Cardiac muscle cell (in vitro differentiated cells and primary cell): ENCODE results near the gene ASPSCR1. TPM values are rescaled to one million over a fixed set of nuclear protein-coding genes. Genes with fewer than 3 reads are reported as not detected.

Source experiments
- DNase-seq, 2 donors: peaks; one replicate each; pipeline versions ENCODE4 v3.0.0 to v3.0.0-alpha.2; 2010 to 2017; ENCODE audit warnings: low read depth in 1 of 2, low spot score in 1 of 2
- H3K27ac ChIP-seq: fragments of 200-600 bp; sonication (generic); 2 replicates; pipeline ENCODE4 v1.5.1; 2016
- H3K27me3 ChIP-seq: fragments of 200-600 bp; sonication (generic); 2 replicates; pipeline ENCODE4 v1.6.0; 2016; ENCODE audit warnings: control low read depth
- H3K36me3 ChIP-seq: fragments of 200-600 bp; sonication (generic); 2 replicates; pipeline ENCODE4 v1.5.1; 2016; ENCODE audit warnings: control low read depth
- H3K4me1 ChIP-seq: fragments of 200-600 bp; sonication (generic); 2 replicates; pipeline ENCODE4 v1.8.1; 2017; ENCODE audit warnings: low read depth, mild to moderate bottlenecking, mixed run types
- H3K4me3 ChIP-seq: fragments of 200-600 bp; sonication (generic); 2 replicates; pipeline ENCODE4 v1.5.1; 2016; ENCODE audit warnings: mild to moderate bottlenecking
- H3K9me3 ChIP-seq: fragments of 200-600 bp; sonication (generic); 2 replicates; pipeline ENCODE4 v1.5.1; 2017; ENCODE audit warnings: low read depth, mild to moderate bottlenecking, control low read depth
- polyA plus RNA-seq: library from polyadenylated mRNA; unstranded; fragments of >200 nt; fragmentation: Nextera tagmentation; extraction: Ambion mirVana; gene quantifications from 2 replicates; pipeline ENCODE4 v1.2.1, GENCODE V29; 2016
- total RNA-seq: library from RNA; depleted of rRNA; stranded (reverse); fragments of >200 nt; gene quantifications from 2 replicates; pipeline ENCODE4 v1.2.3, GENCODE V29; 2016
- TF ChIP-seq, protein P1 (sequence below): IDR thresholded peaks from 2 replicates; pipeline ENCODE4 v1.5.1; 2012; ENCODE audit warnings: low read depth, mild to moderate bottlenecking, low read length

Gene ASPSCR1
- total and polyA plus RNA-seq, 2 experiments from 2014 or later: 48.5 to 74.0 TPM

DNA sequence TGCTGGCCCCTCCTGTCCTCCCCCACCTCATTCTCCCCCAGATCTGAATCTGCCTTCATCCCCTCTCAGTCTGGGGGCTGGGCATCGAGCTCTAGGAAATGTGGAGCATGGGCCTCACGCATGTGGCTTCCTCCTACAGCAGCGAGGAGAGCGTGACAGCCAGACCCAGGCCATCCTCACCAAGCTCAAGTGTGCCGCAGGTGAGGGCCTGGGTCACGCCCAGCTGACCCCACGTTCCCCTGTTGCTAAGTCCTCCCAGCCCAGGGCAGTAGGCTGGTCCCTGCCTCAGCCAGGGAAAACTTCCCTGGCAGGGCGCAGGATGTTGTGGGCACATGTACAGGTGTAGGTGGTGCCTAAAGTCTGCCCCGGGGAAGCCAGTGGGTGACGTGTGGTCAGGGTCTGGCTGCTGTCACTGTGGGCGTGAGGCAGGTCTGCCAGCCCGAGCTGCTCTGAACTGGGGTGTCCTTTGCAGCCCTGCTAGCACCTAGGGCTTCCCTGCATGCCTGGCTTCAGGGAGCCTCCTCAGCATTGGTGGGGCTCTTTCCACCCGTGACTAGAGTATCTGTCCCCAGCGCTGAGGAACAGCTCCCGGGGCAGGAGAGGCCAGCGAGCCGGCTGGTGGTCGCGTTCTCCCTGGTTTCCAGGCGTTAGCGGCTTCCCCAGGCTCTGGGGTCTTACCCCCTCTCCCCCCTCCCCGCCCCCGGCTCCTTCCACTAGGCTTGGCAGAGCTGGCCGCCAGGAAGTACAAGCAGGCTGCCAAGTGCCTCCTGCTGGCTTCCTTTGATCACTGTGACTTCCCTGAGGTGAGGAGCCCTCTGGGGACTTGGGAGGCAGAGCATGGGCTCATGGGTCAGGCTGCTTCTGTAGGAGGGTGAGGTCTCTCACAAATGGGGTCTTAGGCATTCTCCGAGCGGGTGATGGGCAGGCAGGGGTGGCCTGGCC, 77.9 kb downstream of the ASPSCR1 start:
- Histone ChIP-seq H3K27ac (no peak overlapping the region), H3K27me3 (no peaks in the 10 kb centered on the region), H3K4me1 (peaks cover 4% of the 10 kb centered on the region), H3K36me3 (peaks cover 22% of the 10 kb centered on the region), H3K4me3 (no peak overlapping the region), H3K9me3 (no peaks in the 10 kb centered on the region)
- DNase-seq: no peak
- TF ChIP-seq, protein P1, sequence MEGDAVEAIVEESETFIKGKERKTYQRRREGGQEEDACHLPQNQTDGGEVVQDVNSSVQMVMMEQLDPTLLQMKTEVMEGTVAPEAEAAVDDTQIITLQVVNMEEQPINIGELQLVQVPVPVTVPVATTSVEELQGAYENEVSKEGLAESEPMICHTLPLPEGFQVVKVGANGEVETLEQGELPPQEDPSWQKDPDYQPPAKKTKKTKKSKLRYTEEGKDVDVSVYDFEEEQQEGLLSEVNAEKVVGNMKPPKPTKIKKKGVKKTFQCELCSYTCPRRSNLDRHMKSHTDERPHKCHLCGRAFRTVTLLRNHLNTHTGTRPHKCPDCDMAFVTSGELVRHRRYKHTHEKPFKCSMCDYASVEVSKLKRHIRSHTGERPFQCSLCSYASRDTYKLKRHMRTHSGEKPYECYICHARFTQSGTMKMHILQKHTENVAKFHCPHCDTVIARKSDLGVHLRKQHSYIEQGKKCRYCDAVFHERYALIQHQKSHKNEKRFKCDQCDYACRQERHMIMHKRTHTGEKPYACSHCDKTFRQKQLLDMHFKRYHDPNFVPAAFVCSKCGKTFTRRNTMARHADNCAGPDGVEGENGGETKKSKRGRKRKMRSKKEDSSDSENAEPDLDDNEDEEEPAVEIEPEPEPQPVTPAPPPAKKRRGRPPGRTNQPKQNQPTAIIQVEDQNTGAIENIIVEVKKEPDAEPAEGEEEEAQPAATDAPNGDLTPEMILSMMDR: no peak

DNA sequence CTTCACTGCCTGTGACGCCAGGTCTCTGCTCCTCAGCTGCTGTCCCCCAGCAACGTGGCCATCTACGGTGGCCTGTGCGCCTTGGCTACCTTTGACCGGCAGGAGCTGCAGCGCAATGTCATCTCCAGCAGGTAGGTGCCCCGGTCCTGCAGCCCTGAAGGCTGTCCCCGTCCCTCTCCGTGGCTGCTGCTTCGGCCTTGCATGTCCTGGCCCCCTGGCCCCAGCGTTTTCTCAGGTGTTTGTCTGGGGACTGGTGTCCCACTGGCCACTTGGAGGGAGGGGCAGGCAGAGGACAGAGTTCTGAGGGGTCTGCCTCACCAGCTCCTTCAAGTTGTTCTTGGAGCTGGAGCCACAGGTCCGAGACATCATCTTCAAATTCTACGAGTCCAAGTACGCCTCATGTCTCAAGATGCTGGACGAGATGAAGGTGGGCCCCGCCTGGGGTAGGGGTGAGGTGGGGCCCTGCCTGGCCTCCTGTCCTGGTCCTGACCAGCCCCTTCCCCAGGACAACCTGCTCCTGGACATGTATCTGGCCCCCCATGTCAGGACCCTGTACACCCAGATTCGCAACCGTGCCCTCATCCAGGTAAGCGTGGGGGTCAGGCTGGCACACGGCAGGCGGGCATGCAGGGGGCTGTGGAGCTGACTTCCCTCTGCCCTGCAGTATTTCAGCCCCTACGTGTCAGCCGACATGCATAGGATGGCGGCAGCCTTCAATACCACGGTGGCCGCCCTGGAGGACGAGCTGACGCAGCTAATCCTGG, 78.7 kb downstream of the ASPSCR1 start:
- TF ChIP-seq, protein P1: no peak
- no peak overlapping the region for H3K4me3 ChIP-seq
- no peak for DNase-seq
- no peaks in the 10 kb centered on the region for H3K9me3 ChIP-seq
- peaks cover 4% of the 10 kb centered on the region for H3K4me1 ChIP-seq
- peaks cover 30% of the 10 kb centered on the region for H3K36me3 ChIP-seq
- no peak overlapping the region for H3K27ac ChIP-seq
- H3K27me3 ChIP-seq: no peaks in the 10 kb centered on the region

DNA sequence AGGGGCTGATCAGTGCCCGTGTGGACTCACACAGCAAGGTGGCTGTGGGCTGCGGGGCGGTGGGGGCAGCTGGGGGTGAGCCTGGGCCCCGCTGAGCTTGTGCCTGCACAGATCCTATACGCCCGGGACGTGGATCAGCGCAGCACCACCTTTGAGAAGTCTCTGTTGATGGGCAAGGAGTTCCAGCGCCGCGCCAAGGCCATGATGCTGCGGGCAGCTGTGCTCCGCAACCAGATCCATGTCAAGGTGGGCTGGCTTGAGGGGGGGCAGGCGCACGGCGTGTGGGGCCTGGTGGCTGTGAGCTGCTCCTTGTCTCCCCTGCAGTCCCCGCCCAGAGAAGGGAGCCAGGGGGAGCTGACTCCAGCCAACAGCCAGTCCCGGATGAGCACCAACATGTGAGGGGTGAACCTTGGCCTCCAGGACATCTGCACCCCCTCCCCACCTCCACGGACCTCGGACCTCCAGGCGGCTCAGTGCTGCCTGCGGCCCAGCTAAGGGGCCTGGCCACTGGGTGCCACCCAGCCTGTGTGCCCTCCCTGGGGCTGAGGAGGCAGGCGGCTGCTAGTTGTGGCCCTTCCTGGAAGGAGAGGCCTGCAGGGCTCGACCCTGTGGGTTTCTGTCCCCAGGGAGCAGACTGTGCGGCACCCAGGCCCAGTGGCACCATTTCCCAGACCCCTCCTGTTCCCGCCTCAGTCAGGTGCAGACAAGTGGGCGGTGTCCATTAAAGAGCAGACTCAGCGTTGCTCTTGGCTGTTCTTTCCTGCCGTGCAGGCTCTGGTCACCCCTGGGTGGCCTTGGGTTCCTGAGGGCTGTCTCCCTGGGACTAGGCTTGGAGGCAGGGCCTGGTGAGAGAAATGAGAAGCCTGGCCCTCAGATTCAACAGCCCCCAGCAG, 79.5 kb downstream of the ASPSCR1 start:
- H3K4me1 ChIP-seq: peaks cover 4% of the 10 kb centered on the region
- no peak overlapping the region for H3K27ac ChIP-seq
- no peak overlapping the region for H3K4me3 ChIP-seq
- TF ChIP-seq, protein P1: no peak
- H3K36me3 ChIP-seq: peaks cover 35% of the 10 kb centered on the region
- H3K9me3 ChIP-seq: no peaks in the 10 kb centered on the region
- no peaks in the 10 kb centered on the region for H3K27me3 ChIP-seq
- no peak for DNase-seq

DNA sequence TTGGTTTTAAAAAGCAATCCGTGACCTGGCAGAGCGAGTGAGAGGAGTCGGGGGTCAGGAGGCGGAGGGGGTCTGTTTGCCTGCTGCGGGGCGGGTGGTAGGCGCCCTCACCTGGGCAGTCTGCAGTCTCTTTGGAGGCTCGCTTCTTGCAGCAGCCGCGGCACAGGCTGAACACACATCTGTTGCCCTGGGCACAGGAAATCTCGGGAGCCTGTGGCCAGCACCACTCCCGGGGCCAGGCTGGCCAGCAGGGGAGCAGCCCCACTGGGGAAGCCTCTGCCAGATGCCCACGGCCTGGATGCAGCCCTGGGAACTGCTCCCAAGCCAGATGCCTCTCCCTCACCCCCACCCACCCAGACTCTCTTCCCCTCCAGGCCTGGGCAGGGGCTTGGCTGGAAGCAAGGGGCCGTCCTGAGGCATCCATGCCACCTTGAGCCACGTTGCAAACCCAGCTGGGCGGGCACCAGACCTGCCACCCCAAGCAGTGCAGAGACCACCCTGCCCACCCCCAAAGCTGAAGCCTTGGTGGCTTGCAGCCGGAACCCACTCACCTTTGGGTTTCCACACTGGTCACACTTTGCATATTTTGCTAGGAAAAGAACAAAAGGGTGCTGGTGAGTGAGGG, 80.9 kb downstream of the ASPSCR1 start:
- Histone ChIP-seq H3K27me3 (no peaks in the 10 kb centered on the region), H3K27ac (no peak overlapping the region), H3K36me3 (peaks cover 35% of the 10 kb centered on the region), H3K4me3 (no peak overlapping the region), H3K9me3 (no peaks in the 10 kb centered on the region), H3K4me1 (no peaks in the 10 kb centered on the region)
- TF ChIP-seq, protein P1: no peak
- no peak for DNase-seq

DNA sequence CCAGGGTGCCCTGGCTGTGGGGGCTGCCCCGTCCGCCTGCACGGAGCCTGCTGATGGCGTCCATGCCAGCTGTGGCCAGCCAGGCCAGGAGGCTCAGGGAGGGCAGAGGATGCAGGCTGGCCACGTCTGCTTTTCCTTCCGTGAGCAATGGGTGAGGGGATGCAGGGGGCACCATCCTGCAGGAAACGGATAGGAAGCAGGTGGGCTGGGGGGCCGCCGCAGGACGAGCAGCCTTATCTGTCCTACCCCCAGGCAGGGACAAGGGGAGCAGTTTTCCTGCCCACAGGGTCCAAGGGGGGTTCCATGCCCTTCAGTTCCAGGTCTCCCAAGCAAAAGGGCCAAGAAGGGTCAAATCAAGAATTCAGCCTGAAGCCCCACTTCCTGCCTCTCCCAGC, 81.4 kb downstream of the ASPSCR1 start:
- no peak overlapping the region for H3K27ac ChIP-seq
- no peak overlapping the region for H3K4me3 ChIP-seq
- TF ChIP-seq, protein P1: no peak
- no peak for DNase-seq
- no peaks in the 10 kb centered on the region for H3K27me3 ChIP-seq
- H3K4me1 ChIP-seq: no peaks in the 10 kb centered on the region
- no peaks in the 10 kb centered on the region for H3K9me3 ChIP-seq
- peaks cover 35% of the 10 kb centered on the region for H3K36me3 ChIP-seq
